Large intestine (tissue), 3 donors: Measurements from ENCODE around the gene CNKSR3. TPM values are rescaled to one million over a fixed set of nuclear protein-coding genes. Genes with fewer than 3 reads are reported as not detected.

Experiments used
- DNase-seq, 2 donors: peaks; one replicate each; pipeline versions ENCODE4 v3.0.0 to v3.0.0-alpha.2; 2013
- H3K27ac ChIP-seq: one replicate; pipeline ENCODE4 v1.5.1; 2013; ENCODE audit warnings: low read length
- H3K27me3 ChIP-seq: 2 replicates; pipeline ENCODE4 v1.6.1; 2013; ENCODE audit warnings: low read length; ENCODE audit not compliant: control insufficient read depth, insufficient read depth
- H3K36me3 ChIP-seq: 2 replicates; pipeline ENCODE4 v1.6.1; 2013; ENCODE audit warnings: low read length; ENCODE audit not compliant: control insufficient read depth, insufficient read depth
- H3K4me1 ChIP-seq: one replicate; pipeline ENCODE4 v1.6.1; 2013; ENCODE audit warnings: low read length; ENCODE audit not compliant: control insufficient read depth, insufficient read depth
- H3K4me3 ChIP-seq: one replicate; pipeline ENCODE4 v1.5.1; 2013; ENCODE audit warnings: low read length
- H3K9me3 ChIP-seq: one replicate; pipeline ENCODE4 v1.6.1; 2013; ENCODE audit warnings: mild to moderate bottlenecking, low read depth, low read length, moderate library complexity; ENCODE audit not compliant: control insufficient read depth
- WGBS: methylation state at CpG from one replicate; pipeline ENCODE4 v1.1.5; 2013; ENCODE audit warnings: low lambda C conversion rate; ENCODE audit not compliant: insufficient coverage; 5-methylcytosine and 5-hydroxymethylcytosine counted together
- polyA plus RNA-seq: library from polyadenylated mRNA; unstranded; fragments of 120-200 nt; gene quantifications from one replicate; pipeline ENCODE4 v1.2.1, GENCODE V29; 2013

The CNKSR3 gene
- polyA plus RNA-seq, 1 donor, result 25.8 TPM

DNA sequence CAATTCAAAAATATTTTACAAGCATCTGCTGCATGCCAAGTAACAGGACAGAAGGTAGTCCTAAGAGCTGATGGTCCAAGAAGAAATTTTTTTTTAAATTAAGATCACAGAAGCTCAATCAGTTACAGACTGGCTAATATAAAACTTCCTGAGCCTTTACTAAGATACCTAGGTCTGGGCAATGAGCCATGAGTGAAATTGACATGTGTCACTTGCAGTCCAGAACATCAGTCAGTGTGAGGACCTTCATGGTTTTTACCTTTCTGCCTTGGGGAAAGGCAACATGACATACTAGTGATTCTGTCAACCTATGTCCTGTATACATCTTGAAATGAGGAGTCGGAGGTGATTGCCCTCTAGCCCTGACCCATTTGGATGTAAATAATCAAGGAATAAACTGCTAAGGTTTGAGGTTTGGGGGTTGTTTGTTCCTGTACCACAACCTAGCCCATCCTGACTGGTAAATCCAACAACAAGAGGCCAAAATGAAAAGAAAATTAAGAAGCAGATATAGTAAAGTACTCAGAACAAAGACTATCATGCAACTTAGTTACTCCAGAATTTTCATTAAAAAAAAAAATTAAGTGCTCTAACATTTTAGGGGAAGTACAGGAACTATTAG is 70.0 kb downstream of the CNKSR3 start:
- no peaks in the 10 kb centered on the region for H3K9me3 ChIP-seq
- H3K27me3 ChIP-seq, result no peaks in the 10 kb centered on the region
- H3K27ac ChIP-seq, result no peak overlapping the region
- no peak overlapping the region for H3K4me3 ChIP-seq
- DNase-seq, result no peak
- H3K4me1 ChIP-seq, result peaks cover 17% of the 10 kb centered on the region
- no CpG with 5 or more reads among the region's 1 CpG for WGBS
- peaks cover 40% of the 10 kb centered on the region for H3K36me3 ChIP-seq

DNA sequence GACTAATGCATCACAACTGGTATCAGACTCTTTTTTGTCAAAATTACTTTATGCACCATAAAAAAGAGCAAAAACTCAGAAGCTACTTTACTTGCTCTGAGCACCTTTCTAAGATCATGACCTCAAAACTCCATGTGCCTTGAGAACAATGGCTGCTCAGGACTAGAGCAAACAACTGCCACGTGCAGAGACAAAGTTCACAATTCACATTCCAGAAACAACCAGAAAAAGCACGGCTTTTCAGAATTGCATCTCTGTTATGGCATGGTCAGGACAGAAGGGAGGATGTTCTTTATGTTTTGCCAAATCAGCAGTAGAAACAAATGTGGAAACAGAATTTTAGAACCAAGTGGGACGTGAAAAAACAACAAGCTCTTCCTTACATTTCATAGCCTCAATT is 70.5 kb downstream of the CNKSR3 start:
- Histone ChIP-seq H3K4me3 (no peak overlapping the region), H3K27me3 (no peaks in the 10 kb centered on the region), H3K9me3 (no peaks in the 10 kb centered on the region), H3K36me3 (peaks cover 45% of the 10 kb centered on the region), H3K4me1 (peaks cover 17% of the 10 kb centered on the region), H3K27ac (no peak overlapping the region)
- DNase-seq, result peak in 1 of 2 donors; percentile 56
- WGBS, result 17% methylated on average over 1 of the region's 3 CpGs

DNA sequence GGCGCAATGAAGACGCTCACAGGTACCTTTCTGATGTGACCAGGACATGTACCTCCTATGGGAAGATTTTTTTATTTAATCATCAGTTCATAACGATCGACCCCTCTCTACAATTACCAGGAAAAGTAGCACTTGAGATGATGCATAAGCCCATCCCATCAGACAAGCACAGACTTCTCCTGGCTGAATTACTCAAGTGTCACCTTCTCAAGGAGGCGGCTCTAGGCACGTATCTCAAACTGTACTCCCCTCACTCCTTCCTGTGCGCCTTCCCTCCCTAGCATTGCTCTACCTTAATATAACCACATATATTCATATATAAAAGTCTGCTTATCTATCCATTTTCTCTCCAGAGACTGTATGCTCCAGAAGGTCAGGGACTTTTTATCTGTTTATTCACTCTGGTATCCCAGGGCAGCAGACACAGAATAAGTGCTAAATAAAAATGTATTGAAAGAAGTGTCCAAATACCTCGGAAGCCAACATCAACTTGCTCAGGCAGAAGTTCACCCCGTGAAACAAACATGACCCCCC is 71.5 kb downstream of the CNKSR3 start:
- Histone ChIP-seq H3K27me3 (no peaks in the 10 kb centered on the region), H3K9me3 (no peaks in the 10 kb centered on the region), H3K4me3 (no peak overlapping the region), H3K36me3 (peaks cover 45% of the 10 kb centered on the region), H3K27ac (no peak overlapping the region), H3K4me1 (peaks cover 17% of the 10 kb centered on the region)
- 86% methylated on average over 1 of the region's 9 CpGs for WGBS
- DNase-seq, result no peak

DNA sequence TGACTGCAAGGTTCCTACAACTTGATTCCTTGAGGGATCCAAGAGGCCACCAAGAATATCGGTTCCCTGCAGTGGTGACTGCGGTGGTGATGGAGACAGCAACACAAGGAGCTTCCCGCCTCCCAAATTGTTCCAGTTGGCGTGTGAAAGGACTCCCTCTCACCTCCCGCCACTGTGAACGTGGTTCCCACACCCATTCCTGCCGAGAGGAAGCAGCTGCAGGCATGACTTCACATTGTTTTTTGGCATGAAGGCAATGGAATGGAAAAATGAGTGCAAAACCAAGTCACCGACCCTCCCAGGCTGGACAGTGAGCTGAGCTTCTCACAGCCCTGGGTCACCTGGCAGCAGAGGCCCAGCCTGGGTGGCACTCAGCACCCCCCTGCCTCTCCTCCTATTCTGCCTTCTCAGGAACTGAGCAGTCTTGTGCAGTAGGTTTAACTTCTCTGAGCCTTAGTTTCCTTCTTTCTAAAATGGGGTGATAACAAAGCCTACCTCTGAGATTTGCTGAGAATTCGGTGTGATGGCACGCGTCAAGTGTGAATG is 75.0 kb downstream of the CNKSR3 start:
- H3K36me3 ChIP-seq, result peaks cover 40% of the 10 kb centered on the region
- H3K9me3 ChIP-seq, result no peaks in the 10 kb centered on the region
- no peak overlapping the region for H3K4me3 ChIP-seq
- H3K27me3 ChIP-seq, result no peaks in the 10 kb centered on the region
- H3K27ac ChIP-seq, result no peak overlapping the region
- no CpG with 5 or more reads among the region's 11 CpGs for WGBS
- DNase-seq, result no peak
- H3K4me1 ChIP-seq, result peaks cover 6% of the 10 kb centered on the region

GRCh38 chr6:154434662-154435061 is 75.8 kb downstream of the CNKSR3 start:
- no peaks in the 10 kb centered on the region for H3K27me3 ChIP-seq
- no peak for DNase-seq
- H3K4me1 ChIP-seq, result peaks cover 2% of the 10 kb centered on the region
- H3K27ac ChIP-seq, result no peak overlapping the region
- 90% methylated on average over 2 of the region's 3 CpGs for WGBS
- peaks cover 41% of the 10 kb centered on the region for H3K36me3 ChIP-seq
- no peak overlapping the region for H3K4me3 ChIP-seq
- no peaks in the 10 kb centered on the region for H3K9me3 ChIP-seq

- Histone ChIP-seq H3K27me3 (no peaks in the 10 kb centered on the region), H3K4me3 (no peak overlapping the region), H3K27ac (no peak overlapping the region), H3K36me3 (peaks cover 41% of the 10 kb centered on the region), H3K4me1 (peaks cover 2% of the 10 kb centered on the region), H3K9me3 (no peaks in the 10 kb centered on the region)
- no peak for DNase-seq
- no CpG with 5 or more reads among the region's 8 CpGs for WGBS
These were observed 76.8 kb downstream of the CNKSR3 start for GRCh38 chr6:154433477-154434241.

DNA sequence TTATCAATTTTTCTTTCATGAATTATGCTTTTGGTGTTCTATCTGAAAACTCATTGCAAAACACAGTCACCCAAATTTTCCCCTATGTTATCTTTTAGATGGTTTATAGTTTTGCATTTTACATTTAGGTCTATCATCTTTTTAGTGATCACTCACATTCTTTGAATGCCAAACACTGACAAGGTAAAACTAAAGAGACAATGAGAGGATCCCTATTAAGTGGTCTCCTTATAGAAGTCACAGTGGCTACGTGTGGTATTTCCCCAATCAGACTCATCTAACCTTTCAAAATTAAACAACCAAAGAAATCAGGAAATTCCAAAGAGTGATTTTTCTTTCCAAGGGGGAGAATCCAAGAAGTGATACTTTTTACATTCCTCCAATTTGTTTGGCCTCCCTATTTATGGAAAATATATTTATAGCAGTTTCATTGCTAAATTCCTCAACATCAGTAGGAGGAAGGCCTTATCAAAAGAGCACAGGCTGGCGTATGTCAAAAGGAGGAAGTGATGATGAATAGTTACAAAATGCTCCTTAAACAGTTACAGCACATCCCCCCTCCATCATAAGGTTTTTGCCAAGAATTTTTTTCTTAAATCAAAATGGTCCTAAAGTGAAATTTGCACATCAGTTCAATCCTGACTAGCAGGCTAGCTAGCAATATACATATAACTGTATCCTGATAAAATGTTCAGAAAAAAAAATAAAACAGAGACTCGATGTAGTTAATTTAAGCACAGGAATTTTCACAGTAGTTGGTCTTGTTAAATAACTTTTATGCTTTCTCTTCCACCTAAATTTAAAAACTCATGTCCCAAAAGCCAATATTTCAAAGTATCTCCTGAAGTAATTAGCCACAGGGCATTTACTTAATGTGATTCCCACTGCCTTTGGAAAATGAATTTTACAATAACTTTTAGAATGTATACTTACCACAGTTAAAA is 77.7 kb downstream of the CNKSR3 start:
- no peak overlapping the region for H3K4me3 ChIP-seq
- no peak for DNase-seq
- H3K36me3 ChIP-seq, result peaks cover 47% of the 10 kb centered on the region
- no peak overlapping the region for H3K27ac ChIP-seq
- no peaks in the 10 kb centered on the region for H3K27me3 ChIP-seq
- no peaks in the 10 kb centered on the region for H3K9me3 ChIP-seq
- peaks cover 2% of the 10 kb centered on the region for H3K4me1 ChIP-seq
- 100% methylated on average over 1 of the region's 3 CpGs for WGBS

DNA sequence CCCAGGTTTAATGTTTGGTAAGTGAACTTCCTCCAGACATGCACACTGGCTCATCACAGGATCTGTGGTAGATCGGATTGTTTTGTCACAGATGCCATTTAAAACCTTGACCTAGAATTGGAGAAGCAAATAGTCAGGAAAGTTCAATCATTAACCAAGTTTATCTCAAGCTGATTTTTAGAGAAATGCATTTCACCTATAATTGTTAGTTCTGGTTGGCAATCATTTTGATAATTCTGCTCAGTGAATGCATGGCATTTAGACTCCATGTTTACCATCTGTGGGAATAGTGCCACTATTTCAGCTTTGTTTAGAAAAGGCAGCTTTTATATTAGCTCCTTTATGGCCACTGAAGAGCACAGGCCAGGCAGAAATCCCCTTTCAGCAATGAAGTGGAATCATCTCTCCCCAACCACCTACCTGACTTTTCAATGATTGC is 80.0 kb downstream of the CNKSR3 start:
- Histone ChIP-seq H3K27me3 (no peaks in the 10 kb centered on the region), H3K9me3 (no peaks in the 10 kb centered on the region), H3K27ac (no peak overlapping the region), H3K4me3 (no peak overlapping the region), H3K36me3 (peaks cover 47% of the 10 kb centered on the region), H3K4me1 (peaks cover 2% of the 10 kb centered on the region)
- no CpG with 5 or more reads among the region's 1 CpG for WGBS
- DNase-seq, result peak in 1 of 2 donors; percentile 30

DNA sequence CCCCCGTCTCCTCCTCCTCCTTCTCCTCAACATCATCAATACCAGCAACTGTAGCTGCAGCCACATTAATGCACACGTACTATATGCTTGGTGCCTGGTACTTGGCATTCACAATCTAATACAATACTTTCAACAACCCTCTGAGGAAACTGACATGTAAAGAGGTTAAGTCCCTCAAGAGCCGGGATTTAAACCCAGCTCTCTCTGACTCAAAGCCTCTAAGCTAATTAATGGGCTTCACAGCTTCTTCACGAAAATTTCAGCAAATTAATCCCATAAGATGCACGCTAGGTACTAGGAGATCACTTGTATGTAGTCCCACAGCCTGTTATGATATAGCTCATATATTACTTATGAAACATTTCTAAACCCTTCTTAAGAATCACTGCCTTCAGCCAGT is 80.8 kb downstream of the CNKSR3 start:
- H3K27me3 ChIP-seq, result no peaks in the 10 kb centered on the region
- WGBS, result 85% methylated on average over 2 of the region's 5 CpGs

DNA sequence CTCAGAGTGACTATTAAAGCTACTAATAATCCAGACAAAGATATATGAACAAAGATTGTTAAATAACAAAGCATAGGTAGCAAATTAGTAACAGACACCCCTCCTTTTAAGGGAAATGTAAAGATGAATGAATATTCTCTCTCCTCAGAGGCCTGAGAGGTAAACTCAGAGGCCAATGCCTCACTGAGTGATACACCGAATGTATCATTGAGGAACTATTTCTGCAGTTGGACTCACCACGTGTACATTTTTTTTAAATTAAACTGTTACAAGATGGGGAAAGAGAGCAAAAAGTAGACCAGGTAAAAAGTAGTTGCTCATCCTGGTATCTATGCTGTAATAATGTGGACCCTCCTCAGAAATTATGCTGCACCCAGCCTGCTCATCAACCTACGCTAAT is 81.6 kb downstream of the CNKSR3 start:
- WGBS, result 100% methylated on average over 1 of the region's 3 CpGs
- H3K27ac ChIP-seq, result no peak overlapping the region

More for the DNA sequence above, 80.8 kb downstream of the CNKSR3 start:
- DNase-seq, result no peak
- H3K27ac ChIP-seq, result no peak overlapping the region
- H3K36me3 ChIP-seq, result peaks cover 46% of the 10 kb centered on the region
- no peaks in the 10 kb centered on the region for H3K9me3 ChIP-seq
- H3K4me3 ChIP-seq, result no peak overlapping the region
- H3K4me1 ChIP-seq, result peaks cover 2% of the 10 kb centered on the region

More for the DNA sequence above, 81.6 kb downstream of the CNKSR3 start:
- no peak for DNase-seq
- no peaks in the 10 kb centered on the region for H3K27me3 ChIP-seq
- H3K4me1 ChIP-seq, result peaks cover 2% of the 10 kb centered on the region
- peaks cover 48% of the 10 kb centered on the region for H3K36me3 ChIP-seq
- H3K4me3 ChIP-seq, result no peak overlapping the region
- no peaks in the 10 kb centered on the region for H3K9me3 ChIP-seq
